Stimulated activated CD8-positive, alpha-beta memory T cell treated with anti-CD3 and anti-CD28 coated beads, Interleukin-15, amount 100 ng/mL, for 4 hours (primary cell): ENCODE data around the gene APMAP.
"Not testable (repeated sequence)": the region's sequence is repeated elsewhere in the genome, so short reads cannot be mapped to it uniquely, and the experiment has no call there.

Source experiments
- DNase-seq, 2 donors: peaks; one replicate each; pipeline ENCODE4 v3.0.0-alpha.2; 2020; ENCODE audit warnings: low read depth in 2 of 2

Gene APMAP

GRCh38 chr20:24933266-24933908 lies 59.2 kb downstream of the APMAP start:
- no peak for DNase-seq

- DNase-seq = not testable (repeated sequence)
Observed at GRCh38 chr20:24931893-24932292, 60.7 kb downstream of the APMAP start.

- DNase-seq = not testable (repeated sequence)
Observed at GRCh38 chr20:24930724-24931688, 61.5 kb downstream of the APMAP start.

GRCh38 chr20:24929867-24930723 lies 62.5 kb downstream of the APMAP start:
- DNase-seq = not testable (repeated sequence)

- DNase-seq = not testable (repeated sequence)
Observed at GRCh38 chr20:24929259-24929658, 63.3 kb downstream of the APMAP start.

GRCh38 chr20:24920706-24921105 lies 71.8 kb downstream of the APMAP start:
- DNase-seq = not testable (repeated sequence)

- not testable (repeated sequence) for DNase-seq
Observed at GRCh38 chr20:24919665-24920064, 72.9 kb downstream of the APMAP start.

GRCh38 chr20:24918579-24919566 lies 73.7 kb downstream of the APMAP start:
- DNase-seq = no peak

- no peak for DNase-seq
Observed at GRCh38 chr20:24917797-24918578, 74.6 kb downstream of the APMAP start.

- no peak for DNase-seq
Observed at GRCh38 chr20:24917056-24917455, 75.5 kb downstream of the APMAP start.

- DNase-seq = no peak
Observed at GRCh38 chr20:24916412-24916811, 76.1 kb downstream of the APMAP start.

GRCh38 chr20:24915892-24916291 lies 76.7 kb downstream of the APMAP start:
- no peak for DNase-seq

GRCh38 chr20:24915440-24915839 lies 77.1 kb downstream of the APMAP start:
- DNase-seq = no peak

GRCh38 chr20:24914388-24915241 lies 77.9 kb downstream of the APMAP start:
- no peak for DNase-seq

- DNase-seq = no peak
Observed at GRCh38 chr20:24913076-24913628, 79.4 kb downstream of the APMAP start.
